Transverse colon (tissue), 4 donors: ENCODE measurements around the gene DNAH11. TPM values are rescaled to one million over a fixed set of nuclear protein-coding genes. Genes with fewer than 3 reads are reported as not detected.

Experiments used
- DNase-seq: peaks from one replicate; pipeline ENCODE4 v3.0.0-alpha.2; 2019
- H3K27ac ChIP-seq, 4 donors: fragments of 200-600 bp; sonication (generic); 2 replicates each; pipeline ENCODE4 v1.5.1; 2016 to 2018; ENCODE audit warnings: inconsistent platforms in 4 of 4
- H3K27me3 ChIP-seq: fragments of 200-600 bp; sonication (generic); 2 replicates; pipeline ENCODE4 v1.5.1; 2017; ENCODE audit warnings: inconsistent platforms
- H3K36me3 ChIP-seq, 4 donors: fragments of 200-600 bp; sonication (generic); 2 replicates each; pipeline ENCODE4 v1.5.1; 2017 to 2019; ENCODE audit warnings: inconsistent platforms in 4 of 4
- H3K4me1 ChIP-seq, 4 donors: fragments of 200-600 bp; sonication (generic); 2 replicates each; pipeline ENCODE4 v1.5.1; 2017 to 2020; ENCODE audit warnings: inconsistent platforms in 4 of 4
- H3K4me3 ChIP-seq, 4 donors: fragments of 200-600 bp; sonication (generic); 1 replicate in 1 of 4; 2 replicates in 3 of 4; pipeline versions ENCODE4 v1.5.1 to v1.6.1; 2017 to 2019; ENCODE audit warnings: inconsistent platforms in 4 of 4
- H3K9me3 ChIP-seq, 2 donors: fragments of 200-600 bp; sonication (generic); 2 replicates each; pipeline ENCODE4 v1.5.1; 2017 to 2019; ENCODE audit warnings: inconsistent platforms in 2 of 2
- CTCF ChIP-seq, 5 experiments: fragments of 200-600 bp in 3 of 5; fragments of 450-650 bp in 2 of 5; sonication (generic) in 3 of 5; IDR thresholded peaks; 1 replicate in 2 of 5; 2 replicates in 3 of 5; pipeline ENCODE4 v1.5.1; 2016 to 2017; ENCODE audit warnings: antibody characterized with exemption in 5 of 5, inconsistent platforms in 3 of 5, mild to moderate bottlenecking in 2 of 5, moderate library complexity in 1 of 5
- EP300 ChIP-seq: sonication (generic); formaldehyde crosslinking; IDR thresholded peaks from one replicate; pipeline ENCODE4 v1.6.1; 2017; ENCODE audit warnings: antibody characterized with exemption, low read depth
- POLR2A ChIP-seq: fragments of 450-650 bp; IDR thresholded peaks from one replicate; pipeline ENCODE4 v1.6.1; 2016; ENCODE audit warnings: antibody characterized with exemption, mild to moderate bottlenecking, moderate library complexity
- POLR2AphosphoS5 ChIP-seq, 3 donors: sonication (generic); formaldehyde crosslinking; IDR thresholded peaks; one replicate each; pipeline ENCODE4 v1.6.1; 2016; ENCODE audit warnings: antibody characterized with exemption in 3 of 3
- WGBS, 2 donors: methylation state at CpG; one replicate each; pipeline ENCODE4 v1.1.5; 2018; ENCODE audit warnings: low coverage in 1 of 2; 5-methylcytosine and 5-hydroxymethylcytosine counted together
- in situ Hi-C, 4 donors: fragments of 200-750 bp; cut with MboI; loops; one replicate each; pipeline versions ENCODE4 v1.15.0 to v1.15.1; 2017; ENCODE audit warnings: low sequenced_read_pairs in 3 of 4, low pct_ligation_motif_present in 1 of 4, low pct_unique_long_range_greater_than_20kb in 1 of 4
- intact Hi-C: fragments of 100-400 bp; cut with DNase I; formaldehyde crosslinking; loops from one replicate; pipeline ENCODE4 v1.15.1; 2023; ENCODE audit warnings: low total_unique reads
- total RNA-seq, 4 donors: library from RNA; depleted of rRNA; stranded (reverse); fragments of >200 nt; gene quantifications; one replicate each; pipeline ENCODE4 v1.1.0, GENCODE V29; 2016

Gene DNAH11
- total RNA-seq, 4 donors from 2014 or later, result under 0.01 to 0.16 TPM; not detected in 2

GRCh38 chr7:21753071-21753470, 210.2 kb downstream of the DNAH11 start:
- no peaks in the 10 kb centered on the region for H3K9me3 ChIP-seq
- no peak overlapping the region for H3K4me3 ChIP-seq
- H3K27me3 ChIP-seq, result no peaks in the 10 kb centered on the region
- no peak for TF ChIP-seq EP300
- TF ChIP-seq CTCF (IDR thresholded peaks at IDR 0.05), result no peak
- TF ChIP-seq POLR2A, result no peak
- no peak for TF ChIP-seq POLR2AphosphoS5 (IDR thresholded peaks at IDR 0.05)
- no peak for DNase-seq
- H3K36me3 ChIP-seq, result no peaks in the 10 kb centered on the region
- H3K27ac ChIP-seq, result no peak overlapping the region
- WGBS, 2 donors, result 72% methylated on average over 3 of the region's 3 CpGs; no CpG with 5 or more reads in 1 of the 2 donors
- H3K4me1 ChIP-seq, result no peaks in the 10 kb centered on the region
- in situ Hi-C loops, result no loop called here
- intact Hi-C loops, result no loop called here

- Histone ChIP-seq H3K27me3 (no peaks in the 10 kb centered on the region), H3K9me3 (no peaks in the 10 kb centered on the region), H3K27ac (no peak overlapping the region), H3K4me3 (no peak overlapping the region), H3K36me3 (no peaks in the 10 kb centered on the region), H3K4me1 (no peaks in the 10 kb centered on the region)
- intact Hi-C loops, result no loop called here
- in situ Hi-C loops, result no loop called here
- no peak for DNase-seq
- TF ChIP-seq POLR2A, result no peak
- no peak for TF ChIP-seq EP300
- TF ChIP-seq CTCF (IDR thresholded peaks at IDR 0.05), result no peak
- TF ChIP-seq POLR2AphosphoS5 (IDR thresholded peaks at IDR 0.05), result no peak
- 48 to 59% methylated on average over 3 of the region's 3 CpGs for WGBS, 2 donors
Measured at GRCh38 chr7:21754963-21755362, 212.1 kb downstream of the DNAH11 start.

GRCh38 chr7:21757537-21758282, 214.9 kb downstream of the DNAH11 start:
- H3K4me3 ChIP-seq, result no peak overlapping the region
- no peaks in the 10 kb centered on the region for H3K4me1 ChIP-seq
- no peaks in the 10 kb centered on the region for H3K9me3 ChIP-seq
- no peak for DNase-seq
- in situ Hi-C loops, result no loop called here
- no peak overlapping the region for H3K27ac ChIP-seq
- H3K27me3 ChIP-seq, result no peaks in the 10 kb centered on the region
- intact Hi-C loops, result no loop called here
- H3K36me3 ChIP-seq, result no peaks in the 10 kb centered on the region
- WGBS, 2 donors, result 70 to 71% methylated on average over 10 to 11 of the region's 11 CpGs
- TF ChIP-seq CTCF (IDR thresholded peaks at IDR 0.05) (no peak), EP300 (no peak), POLR2AphosphoS5 (IDR thresholded peaks at IDR 0.05) (no peak)

- H3K9me3 ChIP-seq, result no peaks in the 10 kb centered on the region
- no peak overlapping the region for H3K27ac ChIP-seq
- in situ Hi-C loops (no loop called here), intact Hi-C loops (no loop called here)
- no peak overlapping the region for H3K4me3 ChIP-seq
- WGBS, 2 donors, result 51 to 64% methylated on average over 3 of the region's 3 CpGs
- TF ChIP-seq POLR2AphosphoS5 (IDR thresholded peaks at IDR 0.05) (no peak), EP300 (no peak), POLR2A (no peak), CTCF (IDR thresholded peaks at IDR 0.05) (no peak)
- no peak for DNase-seq
- H3K4me1 ChIP-seq, result no peaks in the 10 kb centered on the region
- H3K27me3 ChIP-seq, result no peaks in the 10 kb centered on the region
- no peaks in the 10 kb centered on the region for H3K36me3 ChIP-seq
Measured at GRCh38 chr7:21758286-21758685, 215.4 kb downstream of the DNAH11 start.
